NCI-H82 (cell line): Measurements from ENCODE around the gene NCK2.

Source experiments
- DNase-seq: peaks from one replicate; lab custom pipeline; 2025; lab: John Stamatoyannopoulos, UW

Gene NCK2

DNA sequence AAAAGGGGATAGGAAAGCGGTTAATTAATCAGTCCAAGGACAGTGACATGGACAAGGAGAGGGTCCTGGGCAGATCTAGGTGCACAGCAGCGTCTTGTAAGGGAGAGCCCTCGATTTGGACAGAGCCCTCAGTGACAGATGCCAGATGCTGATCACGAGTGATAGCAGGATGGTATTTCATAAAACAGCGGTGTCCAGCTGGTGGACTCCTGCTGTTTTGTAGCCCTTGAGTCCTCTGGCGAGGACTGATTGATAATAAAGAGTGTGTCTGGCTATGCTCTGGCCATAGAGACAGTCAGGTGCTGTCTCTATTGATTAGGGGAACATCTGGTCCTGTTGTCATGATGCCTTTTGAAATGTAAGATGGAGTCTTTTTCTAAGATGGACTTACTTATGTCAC is 180.7 kb downstream of the NCK2 start:
- no peak for DNase-seq

DNA sequence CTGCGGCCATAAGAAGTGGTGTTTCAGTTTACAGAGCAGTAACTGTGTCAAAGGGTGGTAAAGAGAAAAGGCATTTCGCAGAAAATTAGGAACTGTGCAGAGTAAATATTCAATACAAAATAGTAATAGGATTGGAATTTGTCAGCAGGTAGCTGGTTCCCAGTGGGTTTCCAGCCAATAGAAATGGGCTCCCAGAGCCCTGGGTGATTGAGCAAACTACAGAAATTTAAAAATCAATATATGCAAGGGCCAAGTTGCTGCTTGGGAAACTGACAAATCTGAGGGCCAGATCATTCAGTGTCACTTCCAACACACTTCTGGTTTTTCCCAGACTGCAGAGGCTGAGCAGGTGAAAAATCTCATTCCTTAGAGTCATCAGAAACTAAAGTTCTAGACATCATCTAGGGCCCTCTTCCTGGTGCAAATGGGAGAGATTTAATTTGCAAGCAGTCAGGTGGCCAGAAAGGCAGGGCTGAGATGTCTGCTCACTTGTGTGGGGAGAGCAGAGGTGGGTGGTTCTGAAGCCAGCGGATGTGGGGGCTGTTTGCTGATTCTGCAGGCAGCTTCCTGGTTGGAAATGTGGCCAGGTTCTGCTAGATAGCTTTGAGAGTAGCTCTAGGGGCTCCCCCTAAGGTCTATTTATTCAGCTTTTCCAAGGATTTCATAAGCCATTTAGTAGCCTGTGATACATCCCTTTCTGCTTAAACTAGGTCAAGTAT is 182.4 kb downstream of the NCK2 start:
- no peak for DNase-seq

DNA sequence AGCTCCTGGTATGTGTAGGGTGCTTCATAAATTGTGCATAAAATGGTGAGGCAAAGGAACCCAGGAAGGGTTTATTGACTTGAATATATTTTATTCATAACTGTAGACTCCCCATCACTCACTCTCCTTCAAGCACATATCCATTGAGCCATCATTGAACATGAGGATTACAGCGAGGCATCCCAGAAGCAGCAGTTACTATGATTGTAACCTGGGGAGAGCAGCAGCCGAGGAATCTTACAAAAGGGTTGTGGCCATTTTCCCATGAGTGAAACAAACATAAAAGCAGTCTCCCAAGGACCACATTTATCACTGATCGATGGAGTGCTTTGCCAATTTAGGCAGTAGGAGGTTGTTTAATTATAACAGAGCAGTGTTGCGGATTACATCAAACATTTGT is 183.4 kb downstream of the NCK2 start:
- no peak for DNase-seq

DNA sequence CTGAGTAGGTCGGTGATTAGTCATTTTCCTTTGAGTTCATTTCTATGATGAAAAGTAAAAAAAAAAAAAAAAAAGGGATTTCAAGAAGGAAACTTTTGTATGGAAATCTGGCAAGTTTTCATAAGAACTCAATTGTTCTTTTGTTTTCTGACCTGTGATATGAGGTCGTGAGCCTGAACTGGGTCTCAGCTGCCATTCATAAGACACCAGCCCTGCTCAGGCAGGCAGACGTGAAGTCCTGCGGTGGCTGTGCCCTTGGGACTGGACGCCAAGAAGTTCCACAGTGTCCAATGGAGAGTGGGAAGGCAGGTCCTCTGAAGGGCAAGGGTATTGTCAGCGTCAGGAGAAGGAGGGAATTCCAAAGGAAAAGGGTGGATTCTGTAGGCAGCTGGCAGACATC is 183.9 kb downstream of the NCK2 start:
- DNase-seq: no peak

DNA sequence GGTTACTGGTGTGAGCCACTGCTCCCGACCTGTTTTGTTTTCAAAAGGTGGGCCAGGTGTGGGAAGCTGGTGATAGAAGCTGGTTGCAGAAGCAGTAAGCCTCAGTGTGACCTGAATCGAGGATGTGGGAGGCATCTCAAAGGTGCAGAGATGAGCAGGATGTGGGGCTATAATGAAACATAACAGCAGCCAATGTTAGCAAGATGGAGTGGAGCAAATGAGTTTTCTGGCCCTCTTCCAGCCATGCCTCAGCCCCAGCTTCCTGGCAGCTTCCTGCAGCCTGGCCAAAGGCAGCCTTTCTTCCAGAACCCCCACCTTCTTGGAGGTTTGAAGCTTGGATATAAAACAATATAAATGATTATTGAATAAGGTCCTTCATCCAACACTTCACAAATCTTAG is 184.8 kb downstream of the NCK2 start:
- DNase-seq: no peak

DNA sequence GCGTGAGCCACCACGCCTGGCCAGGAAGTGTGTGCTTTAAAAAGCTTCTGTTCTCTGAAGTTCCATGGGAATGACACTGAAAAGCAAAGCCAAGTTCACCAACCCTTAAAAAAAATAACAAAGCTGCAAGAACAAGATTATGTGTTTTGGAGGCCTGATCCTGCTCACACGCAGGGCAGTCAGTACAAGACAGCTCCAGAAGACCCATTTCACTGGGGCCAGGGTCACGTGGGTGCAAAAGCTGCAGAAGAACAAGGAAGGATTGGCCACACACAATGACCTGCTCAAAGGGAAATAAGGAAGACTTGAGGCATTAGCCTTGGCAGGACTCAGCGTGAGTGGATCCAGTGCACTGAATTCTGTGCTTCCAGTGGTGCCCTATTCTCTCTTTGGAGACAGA is 187.9 kb downstream of the NCK2 start:
- no peak for DNase-seq

DNA sequence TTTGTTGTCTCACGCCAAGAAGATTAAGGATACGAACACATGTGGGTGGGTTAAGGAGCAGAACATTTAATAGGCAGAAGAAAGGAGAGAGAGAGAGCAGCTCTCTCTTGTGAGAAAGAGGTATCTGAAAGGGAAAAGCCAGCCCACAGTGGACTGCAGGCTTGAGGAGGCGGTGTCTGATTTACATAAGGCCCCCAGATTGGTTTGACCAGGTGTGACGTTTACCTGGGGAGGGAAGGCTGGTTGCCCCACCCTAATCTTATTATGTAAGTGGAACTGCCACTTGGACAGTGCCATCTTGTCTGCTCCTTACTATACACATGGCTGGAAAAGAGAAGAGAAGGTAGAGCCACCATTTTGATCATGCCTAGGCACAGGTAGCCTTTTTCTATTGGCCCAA is 189.2 kb downstream of the NCK2 start:
- DNase-seq: peak; percentile 15

DNA sequence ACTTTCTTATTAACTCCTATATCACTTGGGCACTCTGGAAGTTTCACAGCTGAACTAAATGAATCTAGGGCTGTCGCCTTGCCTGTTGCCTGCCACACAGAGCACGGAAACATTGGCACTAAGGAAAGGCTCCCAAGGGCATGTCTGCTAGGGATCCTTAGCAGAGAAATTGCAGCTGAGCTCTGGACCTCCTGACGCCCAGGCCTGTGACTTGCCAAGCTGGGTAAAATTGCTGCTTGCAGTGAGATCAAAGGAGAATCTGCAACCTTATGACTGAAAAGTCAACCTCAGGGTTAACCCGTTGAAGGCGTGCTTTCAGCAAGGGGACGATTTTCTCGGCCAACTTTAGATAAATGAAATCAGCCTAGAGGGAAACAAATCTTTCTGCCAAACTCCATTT is 189.8 kb downstream of the NCK2 start:
- DNase-seq: no peak

DNA sequence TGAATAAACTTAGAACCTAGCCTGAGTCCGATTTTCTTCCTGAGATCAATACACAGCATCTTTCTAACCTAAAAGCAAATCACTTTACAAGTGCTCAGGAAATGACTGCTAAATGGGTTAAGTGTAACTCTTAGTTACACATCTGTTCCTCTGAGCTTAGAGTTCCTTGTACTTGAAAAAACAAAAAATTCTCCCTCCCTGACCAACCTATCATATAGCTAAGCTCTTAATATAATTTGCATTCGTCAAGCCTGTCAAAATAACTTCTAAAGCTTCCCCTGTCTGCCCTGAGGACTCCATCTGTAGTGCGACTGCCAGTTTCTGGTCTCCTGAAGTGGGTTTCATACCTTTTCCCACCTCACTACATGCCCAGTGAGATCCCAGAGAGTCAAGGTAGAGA is 190.4 kb downstream of the NCK2 start:
- peak; percentile 88 for DNase-seq

DNA sequence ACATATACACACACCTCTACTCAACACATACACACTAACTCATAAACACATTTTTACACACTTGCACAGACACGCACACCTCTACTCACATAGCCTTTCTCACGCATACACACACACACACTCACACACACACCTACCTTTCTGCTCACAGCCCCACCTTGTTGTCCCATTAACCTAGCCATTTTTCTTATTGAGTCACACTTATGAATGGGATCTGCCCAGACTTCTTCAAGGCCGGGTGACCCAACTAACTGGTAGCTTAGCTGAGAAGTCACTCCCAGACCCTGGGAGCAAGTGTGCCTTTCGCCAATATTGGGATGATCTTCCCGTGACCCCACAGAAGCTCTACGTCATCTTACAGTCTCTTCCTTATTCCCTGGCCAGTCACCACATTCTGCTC is 192.2 kb downstream of the NCK2 start:
- no peak for DNase-seq

DNA sequence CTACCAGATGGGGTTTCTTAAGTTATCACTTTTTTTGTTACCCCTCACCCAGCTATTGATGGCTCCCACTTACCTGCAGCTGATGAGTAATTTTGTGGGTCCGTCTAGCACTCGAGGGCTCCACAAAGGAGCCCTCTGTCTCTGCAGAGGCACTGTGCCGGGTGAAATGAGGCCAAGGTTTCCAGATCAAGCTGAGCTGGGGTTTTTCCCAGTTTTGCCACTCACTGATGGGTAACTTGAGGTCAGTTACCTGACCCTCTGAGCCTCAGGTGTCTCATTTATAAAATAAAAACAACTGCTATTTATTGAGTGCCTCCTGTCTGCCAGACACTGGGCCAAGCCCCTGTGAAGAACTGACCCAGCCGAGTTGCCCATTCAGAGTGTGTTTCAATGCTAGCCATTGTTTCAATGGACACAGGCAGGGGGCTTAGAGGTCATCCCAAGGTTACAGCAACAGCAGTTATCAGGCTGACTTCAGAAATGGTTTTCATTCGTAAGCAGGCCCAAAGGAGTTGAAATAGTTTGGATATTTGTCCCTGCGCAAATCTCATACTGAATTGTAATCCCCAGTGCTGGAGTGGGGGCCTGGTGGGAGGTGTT is 192.9 kb downstream of the NCK2 start:
- DNase-seq: no peak
